B cell (primary cell): Measurements from ENCODE around the gene TCF15. TPM values are rescaled to one million over a fixed set of nuclear protein-coding genes. Genes with fewer than 3 reads are reported as not detected.

Source experiments
- ATAC-seq: fragments of 200-7000 bp; cut with Tn5 transposase; one replicate; pipeline ENCODE4 v1.10.0; 2021; ENCODE audit warnings: low read depth, mild to moderate bottlenecking, moderate number of reproducible peaks, moderate library complexity
- CTCF ChIA-PET: fragments of 350-600 bp; sonication (Branson Sonifier 250); formaldehyde crosslinking; loops from one replicate; lab custom pipeline; 2021; ENCODE audit warnings: antibody characterized with exemption, inconsistent platforms; lab: Charles Lee
- POLR2A ChIA-PET: fragments of 350-600 bp; sonication (Branson Sonifier 250); formaldehyde crosslinking; loops from one replicate; lab custom pipeline; 2021; ENCODE audit warnings: antibody characterized with exemption; lab: Charles Lee
- DNase-seq: peaks from one replicate; pipeline ENCODE4 v3.0.0; 2013
- H2AFZ ChIP-seq: 2 replicates; pipeline ENCODE4 v1.6.1; 2012; ENCODE audit warnings: mild to moderate bottlenecking, low read depth, low read length; ENCODE audit not compliant: insufficient read depth, poor library complexity, severe bottlenecking
- H3K27ac ChIP-seq, 2 donors: 1 replicate in 1 of 2; 2 replicates in 1 of 2; pipeline ENCODE4 v1.5.1; 2012 to 2013; ENCODE audit warnings: low read length in 2 of 2, mild to moderate bottlenecking in 2 of 2, moderate library complexity in 1 of 2
- H3K27me3 ChIP-seq, 4 experiments: fragments of 200-600 bp in 1 of 4; sonication (generic) in 1 of 4; replicated peaks in 1 of 4; 1 replicate in 2 of 4; 2 replicates in 2 of 4; pipeline versions ENCODE4 v1.6.1 to v1.7.0; 2013 to 2016; ENCODE audit warnings: low read length in 3 of 4, mild to moderate bottlenecking in 2 of 4, mixed read lengths in 1 of 4, moderate library complexity in 1 of 4; ENCODE audit not compliant: insufficient read depth in 4 of 4, control insufficient read depth in 3 of 4; ENCODE audit errors: control extremely low read depth in 1 of 4
- H3K36me3 ChIP-seq, 2 experiments: replicated peaks in 1 of 2; 1 replicate in 1 of 2; 2 replicates in 1 of 2; pipeline versions ENCODE4 v1.6.1 to v1.7.1; 2013; ENCODE audit warnings: low read length in 1 of 2; ENCODE audit not compliant: insufficient read depth in 2 of 2, control insufficient read depth in 1 of 2; ENCODE audit errors: control extremely low read depth in 1 of 2, extremely low read depth in 1 of 2
- H3K4me1 ChIP-seq, 2 donors: fragments of 200-600 bp in 1 of 2; sonication (generic) in 1 of 2; 1 replicate in 1 of 2; 2 replicates in 1 of 2; pipeline versions ENCODE4 v1.5.1 to v1.6.1; 2013 to 2017; ENCODE audit warnings: low read length in 2 of 2; ENCODE audit not compliant: control insufficient read depth in 2 of 2, insufficient read depth in 2 of 2
- H3K4me2 ChIP-seq: replicated peaks from 2 replicates; pipeline ENCODE3; 2012; ENCODE audit warnings: mild to moderate bottlenecking, low read depth, low read length; ENCODE audit not compliant: poor library complexity, severe bottlenecking
- H3K4me3 ChIP-seq, 5 experiments: fragments of 200-600 bp in 1 of 5; sonication (generic) in 1 of 5; 1 replicate in 3 of 5; 2 replicates in 2 of 5; pipeline versions ENCODE4 v1.5.1 to v1.7.0; 2011 to 2016; ENCODE audit warnings: low read length in 4 of 5, mild to moderate bottlenecking in 4 of 5, low read depth in 2 of 5, control low read depth in 1 of 5, moderate library complexity in 1 of 5; ENCODE audit not compliant: insufficient read depth in 1 of 5; ENCODE audit errors: control extremely low read depth in 1 of 5, extremely low read depth in 1 of 5
- H3K79me2 ChIP-seq: fragments of 200-600 bp; sonication (generic); one replicate; pipeline ENCODE4 v1.6.0; 2016; ENCODE audit warnings: low read length; ENCODE audit not compliant: control insufficient read depth, insufficient read depth
- H3K9ac ChIP-seq: fragments of 200-600 bp; sonication (generic); 2 replicates; pipeline ENCODE4 v1.6.1; 2017; ENCODE audit warnings: mild to moderate bottlenecking, low read length, moderate library complexity
- H3K9me3 ChIP-seq, 3 donors: one replicate each; pipeline versions ENCODE4 v1.6.1 to v1.7.1; 2013; ENCODE audit warnings: low read length in 2 of 3; ENCODE audit not compliant: control insufficient read depth in 2 of 3, insufficient read depth in 1 of 3; ENCODE audit errors: control extremely low read depth in 1 of 3
- H4K20me1 ChIP-seq: 2 replicates; pipeline ENCODE4 v1.6.0; 2012; ENCODE audit warnings: mild to moderate bottlenecking, low read length; ENCODE audit not compliant: insufficient read depth, control insufficient read depth, poor library complexity, severe bottlenecking
- H3K27ac Mint-ChIP-seq: one replicate; pipeline ENCODE4 v1.8.0; 2021; ENCODE audit warnings: mixed read lengths
- H3K27me3 Mint-ChIP-seq: one replicate; pipeline ENCODE4 v1.8.0; 2021; ENCODE audit warnings: mixed read lengths
- H3K4me1 Mint-ChIP-seq: one replicate; pipeline ENCODE4 v1.8.0; 2021; ENCODE audit warnings: mixed read lengths
- H3K4me3 Mint-ChIP-seq: one replicate; pipeline ENCODE4 v1.8.0; 2021; ENCODE audit warnings: mixed read lengths
- H3K9me3 Mint-ChIP-seq: one replicate; pipeline ENCODE4 v1.8.0; 2022; ENCODE audit warnings: mixed read lengths; ENCODE audit not compliant: insufficient read depth
- EZH2 ChIP-seq: IDR thresholded peaks from 2 replicates; pipeline ENCODE4 v1.6.1; 2012; ENCODE audit warnings: borderline replicate concordance, low read depth, mild to moderate bottlenecking, moderate library complexity, low read length; ENCODE audit not compliant: insufficient read depth, poor library complexity, severe bottlenecking
- WGBS: methylation state at CpG from one replicate; pipeline ENCODE4 v1.1.5; 2013; ENCODE audit warnings: missing lambda C conversion rate; ENCODE audit not compliant: insufficient coverage; 5-methylcytosine and 5-hydroxymethylcytosine counted together
- intact Hi-C: fragments of 100-400 bp; cut with micrococcal nuclease; formaldehyde crosslinking; loops from one replicate; pipeline ENCODE4 v1.10.0; 2022
- polyA plus RNA-seq: library from polyadenylated mRNA; depleted of rRNA; stranded (reverse); fragments of >200 nt; gene quantifications from 2 replicates; pipeline ENCODE4 v1.2.3, GENCODE V29; 2012
- total RNA-seq, 2 donors: library from RNA; stranded (reverse); fragments of 120-200 nt in 1 of 2; gene quantifications; 1 replicate in 1 of 2; 2 replicates in 1 of 2; pipeline versions ENCODE4 v1.2.3 to v1.2.4, GENCODE V29; 2013 to 2022
- TF ChIP-seq, protein P1 (sequence below): fragments of 200-600 bp; IDR thresholded peaks from one replicate; pipeline ENCODE4 v1.8.0; 2022; ENCODE audit warnings: antibody characterized with exemption, mild to moderate bottlenecking

Gene TCF15
- total and polyA plus RNA-seq, 2 donors (not counting 1 experiment from before 2014, with no cell fraction given), result not detected

DNA sequence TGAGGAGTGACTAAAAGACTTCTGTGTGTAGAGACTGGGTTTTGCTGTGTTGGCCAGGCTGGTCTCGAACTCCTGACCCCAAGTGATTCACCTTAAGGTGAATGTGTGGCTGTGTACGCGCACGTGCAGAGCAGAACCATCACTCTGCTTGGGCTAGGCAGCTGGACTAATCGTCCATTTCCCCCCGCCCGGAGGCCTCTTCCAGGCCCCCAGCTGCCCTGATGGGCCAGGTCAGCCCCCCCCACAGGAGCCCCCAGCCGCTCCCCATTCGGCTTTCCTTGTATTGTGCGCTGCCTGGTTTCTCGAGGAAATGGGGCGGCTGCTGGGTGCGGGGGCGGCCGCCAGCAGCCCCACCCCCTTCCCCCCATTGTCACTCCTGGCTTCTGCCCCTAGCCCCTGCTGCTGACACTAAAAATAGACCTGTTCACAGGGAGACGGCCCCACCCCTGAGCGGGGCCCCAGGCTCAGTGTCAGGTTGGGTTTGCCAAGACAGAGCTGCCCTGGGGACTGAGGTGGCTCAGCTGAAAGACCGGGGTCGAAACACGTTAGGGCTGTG is 41.9 kb downstream of the TCF15 start:
- peaks cover 35% of the 10 kb centered on the region for H3K27me3 Mint-ChIP-seq
- intact Hi-C loops, result no loop called here
- Histone ChIP-seq H3K9me3 (no peaks in the 10 kb centered on the region), H3K27ac (no peak overlapping the region), H3K4me2 (no peak overlapping the region), H2AFZ (no peak overlapping the region), H3K36me3 (no peaks in the 10 kb centered on the region), H4K20me1 (no peaks in the 10 kb centered on the region), H3K27me3 (peaks cover 0 to 21% (median 2%) of the 10 kb centered on the region in 4 experiments), H3K79me2 (no peaks in the 10 kb centered on the region), H3K4me1 (no peaks in the 10 kb centered on the region), H3K9ac (no peak overlapping the region), H3K4me3 (no peak overlapping the region)
- ATAC-seq (no peak), DNase-seq (no peak)
- ChIA-PET CTCF (no interaction called here), POLR2A (interaction anchor here (0.9 kb wide), 1 partner anchor 10 kb away, joined by 3 read pairs; no protein-coding TSS in a partner anchor)
- H3K27ac Mint-ChIP-seq, result no peak overlapping the region
- H3K9me3 Mint-ChIP-seq, result no peaks in the 10 kb centered on the region
- no peak for TF ChIP-seq EZH2
- TF ChIP-seq, protein P1, sequence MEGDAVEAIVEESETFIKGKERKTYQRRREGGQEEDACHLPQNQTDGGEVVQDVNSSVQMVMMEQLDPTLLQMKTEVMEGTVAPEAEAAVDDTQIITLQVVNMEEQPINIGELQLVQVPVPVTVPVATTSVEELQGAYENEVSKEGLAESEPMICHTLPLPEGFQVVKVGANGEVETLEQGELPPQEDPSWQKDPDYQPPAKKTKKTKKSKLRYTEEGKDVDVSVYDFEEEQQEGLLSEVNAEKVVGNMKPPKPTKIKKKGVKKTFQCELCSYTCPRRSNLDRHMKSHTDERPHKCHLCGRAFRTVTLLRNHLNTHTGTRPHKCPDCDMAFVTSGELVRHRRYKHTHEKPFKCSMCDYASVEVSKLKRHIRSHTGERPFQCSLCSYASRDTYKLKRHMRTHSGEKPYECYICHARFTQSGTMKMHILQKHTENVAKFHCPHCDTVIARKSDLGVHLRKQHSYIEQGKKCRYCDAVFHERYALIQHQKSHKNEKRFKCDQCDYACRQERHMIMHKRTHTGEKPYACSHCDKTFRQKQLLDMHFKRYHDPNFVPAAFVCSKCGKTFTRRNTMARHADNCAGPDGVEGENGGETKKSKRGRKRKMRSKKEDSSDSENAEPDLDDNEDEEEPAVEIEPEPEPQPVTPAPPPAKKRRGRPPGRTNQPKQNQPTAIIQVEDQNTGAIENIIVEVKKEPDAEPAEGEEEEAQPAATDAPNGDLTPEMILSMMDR, result no peak
- no peak overlapping the region for H3K4me3 Mint-ChIP-seq
- 38% methylated on average over 16 of the region's 20 CpGs for WGBS
- no peaks in the 10 kb centered on the region for H3K4me1 Mint-ChIP-seq

DNA sequence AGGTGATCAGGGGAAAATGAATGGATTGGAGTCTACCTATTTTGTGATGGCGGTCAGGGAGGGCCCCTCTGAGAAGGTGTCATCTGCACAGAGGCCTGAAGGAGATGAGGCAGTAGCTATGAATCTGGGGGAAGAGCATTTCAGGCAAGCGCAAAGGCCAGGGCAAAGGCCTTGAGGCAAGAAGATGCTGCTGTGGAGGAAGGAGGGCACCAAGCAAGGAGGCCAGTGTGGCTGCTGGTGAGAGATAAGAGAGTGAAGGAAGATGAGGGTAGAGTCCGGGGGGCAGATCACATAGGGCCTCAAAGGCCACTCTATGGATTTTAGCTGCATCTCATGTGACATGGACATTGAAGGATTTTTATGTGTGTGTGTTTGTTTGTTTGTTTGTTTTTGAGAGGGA is 45.9 kb downstream of the TCF15 start:
- CTCF ChIA-PET, result interaction anchor here (0.8 to 2.3 kb wide), 2 partner anchors 81 to 175 kb away, joined by 4 to 13 read pairs; no protein-coding TSS in a partner anchor
- intact Hi-C loops, result no loop called here
- POLR2A ChIA-PET, result no interaction called here
- Histone ChIP-seq H3K27me3 (peaks cover 0 to 13% (median 1%) of the 10 kb centered on the region in 4 experiments), H3K79me2 (no peaks in the 10 kb centered on the region), H3K4me1 (peaks cover 0 to 2% of the 10 kb centered on the region in 2 donors), H3K4me2 (no peak overlapping the region), H3K27ac (no peak overlapping the region), H2AFZ (no peak overlapping the region), H3K4me3 (no peak overlapping the region), H4K20me1 (no peaks in the 10 kb centered on the region), H3K9me3 (no peaks in the 10 kb centered on the region), H3K9ac (no peak overlapping the region), H3K36me3 (no peaks in the 10 kb centered on the region)
- Mint-ChIP-seq H3K27me3 (peaks cover 27% of the 10 kb centered on the region), H3K4me3 (no peak overlapping the region), H3K4me1 (no peaks in the 10 kb centered on the region), H3K9me3 (no peaks in the 10 kb centered on the region), H3K27ac (no peak overlapping the region)
- ATAC-seq (no peak), DNase-seq (no peak)
- TF ChIP-seq, protein P1, result no peak
- TF ChIP-seq EZH2, result no peak
- WGBS, result 96% methylated on average over 3 of the region's 3 CpGs
